Amniotic epithelial cell (primary cell): ENCODE results near the gene OR2T8.

ENCODE experiments used
- DNase-seq: peaks from one replicate; pipeline ENCODE4 v3.0.0-alpha.2; 2010; ENCODE audit warnings: low read depth

The OR2T8 gene

GRCh38 chr1:247961791-247962190 lies 41.7 kb downstream of the OR2T8 start:
- no peak for DNase-seq

- DNase-seq: no peak
These were observed 43.0 kb downstream of the OR2T8 start for GRCh38 chr1:247962911-247963588.

GRCh38 chr1:247964933-247965332 lies 44.9 kb downstream of the OR2T8 start, which contains the start of gene OR2AK2:
TSS of gene OR2AK2 (plus strand) at chr1:247965233. CDS start at chr1:247965377, 144 bp downstream.
- no peak for DNase-seq

GRCh38 chr1:247966532-247967204 lies 46.6 kb downstream of the OR2T8 start:
- no peak for DNase-seq
